GM19035 (cell line): ENCODE data around the gene NEURL1B.

ENCODE experiments used
- ATAC-seq: cut with Tn5 transposase; IDR thresholded peaks from one replicate; pipeline ENCODE4 v1.9.1; 2021; ENCODE audit not compliant: unreplicated experiment

The NEURL1B gene

DNA sequence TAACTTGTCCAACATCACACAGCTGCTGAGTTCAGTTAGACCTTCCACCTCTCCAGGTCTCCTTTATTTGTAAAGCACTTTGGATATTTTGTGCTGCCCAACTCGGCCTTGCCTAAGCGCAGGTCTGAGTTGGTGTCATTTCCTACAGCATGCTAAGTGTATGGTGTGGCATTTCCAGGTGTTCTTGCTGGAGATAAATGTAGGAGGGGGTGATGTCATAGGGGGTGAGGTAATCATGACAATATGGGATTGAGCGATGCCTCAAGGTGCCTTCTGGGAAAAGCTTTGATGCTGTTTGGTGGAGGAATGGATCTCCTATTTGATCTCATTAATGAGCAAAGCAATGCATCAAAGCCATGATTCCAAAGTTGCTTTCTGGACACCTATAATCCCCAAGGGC, 32.3 kb upstream of the NEURL1B start:
- ATAC-seq, result no peak

DNA sequence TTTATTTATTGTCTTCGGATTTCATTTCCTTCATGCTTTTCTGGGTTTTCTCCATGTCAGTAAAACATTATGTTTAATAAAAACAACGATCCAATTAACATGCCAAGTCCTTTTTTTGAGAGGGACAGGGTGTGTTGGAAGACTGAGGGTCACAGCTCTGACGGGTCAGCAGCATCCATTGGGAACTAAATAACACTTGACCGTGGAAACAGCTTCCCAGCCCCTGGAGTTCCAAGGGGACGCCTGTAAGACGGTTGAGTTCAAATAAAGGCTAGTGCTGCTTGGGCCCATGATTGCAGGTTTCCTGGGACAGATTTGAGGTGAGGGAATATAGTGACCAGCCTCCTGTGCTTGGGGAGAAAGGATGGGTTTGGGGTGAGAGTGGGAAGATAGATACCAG, 30.4 kb upstream of the NEURL1B start:
- ATAC-seq, result no peak

GRCh38 chr5:172611913-172612312, 29.1 kb upstream of the NEURL1B start:
- ATAC-seq, result no peak

GRCh38 chr5:172612771-172613170, 28.3 kb upstream of the NEURL1B start:
- no peak for ATAC-seq

DNA sequence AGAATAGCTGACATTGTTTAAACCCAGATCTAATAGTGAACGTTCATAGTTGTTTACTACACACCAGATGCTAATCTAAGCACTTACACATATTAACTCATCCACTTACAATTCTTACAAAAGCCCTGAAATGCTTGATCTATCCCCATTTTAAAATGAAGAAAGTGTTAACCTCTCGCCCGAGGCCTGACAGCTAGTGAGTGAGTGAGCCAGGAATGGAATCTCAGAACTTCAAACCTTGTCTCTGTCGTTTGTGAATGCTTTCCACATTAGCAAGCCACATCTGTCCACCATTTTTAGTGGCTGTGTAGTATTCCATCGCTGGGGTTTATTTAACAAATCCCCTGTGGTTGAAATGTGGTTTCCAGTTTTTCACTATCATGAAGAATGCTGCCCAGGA, 24.9 kb upstream of the NEURL1B start:
- no peak for ATAC-seq

- ATAC-seq, result no peak
These were observed 24.3 kb upstream of the NEURL1B start for GRCh38 chr5:172616730-172617129.

DNA sequence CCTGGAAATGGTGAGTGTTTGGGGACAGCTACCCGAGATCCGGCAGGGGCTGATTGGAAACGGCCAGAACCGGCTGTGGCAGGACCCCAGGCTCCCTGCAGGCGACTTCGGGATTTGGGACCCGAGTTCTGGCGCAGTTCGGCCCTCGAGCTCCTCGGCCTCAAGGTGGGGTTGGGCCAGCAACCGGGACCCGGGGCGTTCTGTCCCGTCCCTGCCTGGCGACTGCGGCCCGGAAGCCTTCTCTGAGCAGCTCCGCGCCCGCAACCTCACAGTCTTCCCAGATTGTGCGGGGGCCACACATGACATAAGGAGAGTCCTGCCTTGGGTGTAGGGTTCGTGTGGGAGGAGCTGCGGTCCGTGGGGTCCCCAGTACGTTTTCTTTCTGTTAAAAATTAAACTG, 23.2 kb upstream of the NEURL1B start:
- ATAC-seq, result no peak

GRCh38 chr5:172618574-172619365, 22.3 kb upstream of the NEURL1B start:
- no peak for ATAC-seq

DNA sequence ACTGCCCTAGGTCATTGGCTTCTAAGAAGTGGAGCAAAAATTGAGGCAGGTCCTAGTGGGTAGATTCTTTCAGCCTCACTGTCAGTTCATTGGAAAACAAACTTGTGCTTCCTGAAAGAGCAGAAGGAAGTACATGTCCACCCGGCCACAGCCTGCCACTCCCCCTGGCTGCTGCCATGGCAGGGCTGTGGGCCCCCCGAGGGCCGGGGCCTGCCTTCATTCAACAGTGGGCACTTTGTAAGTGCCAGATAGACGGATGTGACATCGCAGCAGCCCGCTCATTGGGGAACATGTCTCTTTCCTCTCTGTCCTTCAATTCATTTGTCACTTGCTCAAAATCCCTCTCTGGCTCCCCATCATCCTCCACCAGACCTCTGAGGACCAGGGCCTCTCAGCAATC, 20.6 kb upstream of the NEURL1B start:
- ATAC-seq, result no peak

GRCh38 chr5:172622091-172623046, 18.7 kb upstream of the NEURL1B start:
- ATAC-seq, result no peak

GRCh38 chr5:172623313-172623980, 17.6 kb upstream of the NEURL1B start:
- ATAC-seq, result no peak

DNA sequence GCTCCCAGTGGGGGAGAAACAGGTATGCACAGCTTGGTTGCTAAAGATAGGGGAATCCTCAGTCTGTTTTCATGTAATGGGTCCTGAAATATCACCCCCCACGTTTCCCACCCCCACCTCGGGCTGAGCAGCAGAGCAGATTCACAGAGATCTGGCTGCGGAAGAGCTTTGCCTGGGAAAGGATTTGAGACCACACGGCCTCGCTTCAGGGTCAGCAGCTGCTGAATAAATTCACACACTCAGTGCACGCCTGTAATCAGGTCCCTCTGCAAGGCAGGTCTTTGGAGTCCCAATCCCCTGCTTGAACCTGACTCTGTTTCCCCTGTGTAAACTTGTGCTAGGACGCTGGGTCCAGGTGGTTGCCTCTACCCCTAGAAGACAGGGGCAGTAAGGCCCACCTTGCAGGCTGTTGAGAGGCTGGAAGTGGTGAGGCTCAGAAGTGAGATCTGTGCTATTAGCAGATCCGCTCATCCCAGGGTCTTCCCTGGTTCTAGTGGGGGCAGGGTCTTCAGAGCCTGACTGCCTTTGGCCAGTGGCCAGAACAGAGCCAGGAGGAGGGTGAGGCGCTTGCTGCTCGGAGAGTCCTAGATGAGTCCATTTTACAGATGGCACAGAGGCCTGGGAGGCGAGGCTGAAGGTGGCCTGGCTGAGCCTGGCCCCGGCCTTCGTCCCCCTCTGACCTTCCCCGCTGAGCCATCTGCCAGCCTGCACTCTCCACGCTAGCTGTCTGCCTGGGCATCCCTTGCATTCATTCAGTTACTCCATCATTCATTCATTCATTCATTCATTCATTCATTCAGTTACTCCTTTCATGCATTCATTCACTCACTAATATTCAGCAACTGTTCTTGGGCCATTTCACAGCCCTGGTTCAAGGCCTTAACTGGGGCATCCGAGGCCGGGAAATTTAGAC, 16.7 kb upstream of the NEURL1B start:
- ATAC-seq, result no peak

GRCh38 chr5:172624996-172625964, 15.8 kb upstream of the NEURL1B start:
- no peak for ATAC-seq

DNA sequence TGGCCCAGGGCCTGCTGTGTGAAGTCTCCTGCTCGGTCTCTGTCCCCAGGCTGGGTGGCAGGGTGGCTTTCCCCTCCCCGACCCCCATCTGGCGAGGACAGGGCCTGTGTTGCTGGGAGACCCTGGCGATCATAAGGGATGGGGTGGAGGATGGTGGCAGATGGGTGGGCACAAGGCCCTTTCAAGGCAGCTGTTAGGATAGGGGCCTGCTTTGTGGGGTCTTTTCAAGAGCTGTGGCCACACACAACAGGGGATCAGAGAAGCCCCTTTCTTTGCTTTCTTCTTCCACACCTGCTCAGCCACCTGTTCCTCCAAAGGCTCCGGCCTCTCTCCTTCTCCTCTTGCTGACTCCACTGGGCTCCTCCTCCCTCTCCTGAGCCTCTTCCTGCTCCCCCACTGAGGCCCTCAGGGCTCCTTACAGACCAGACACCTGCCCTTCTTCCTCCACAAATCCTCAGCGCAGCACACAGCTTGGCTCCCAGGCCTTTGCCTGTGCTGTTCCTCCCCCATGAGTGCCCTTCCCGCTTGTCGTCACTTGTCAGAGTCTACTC, 15.0 kb upstream of the NEURL1B start:
- ATAC-seq, result no peak

GRCh38 chr5:172630082-172630481, 11.0 kb upstream of the NEURL1B start:
- ATAC-seq, result no peak

DNA sequence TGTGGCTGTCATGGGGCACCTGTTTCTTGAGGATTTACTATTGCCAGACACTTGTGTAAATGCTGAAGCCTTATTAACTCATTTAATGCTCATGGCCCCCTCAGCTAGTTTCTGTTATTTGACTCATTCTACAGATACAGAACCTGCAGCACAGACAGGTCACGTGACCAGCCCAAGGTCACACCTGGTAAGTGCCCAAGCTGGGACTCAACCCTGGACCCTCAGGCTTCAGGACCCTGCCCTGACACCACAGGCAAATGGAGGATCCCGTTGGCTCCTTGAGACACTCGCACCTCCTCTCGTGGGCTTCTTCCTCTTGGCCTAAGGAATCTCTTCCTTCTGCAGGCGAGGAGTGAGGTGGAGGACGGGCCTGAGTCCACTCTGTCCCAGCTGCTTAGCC, 10.6 kb upstream of the NEURL1B start:
- no peak for ATAC-seq

- ATAC-seq, result no peak
These were observed 10.1 kb upstream of the NEURL1B start for GRCh38 chr5:172630986-172631385.

GRCh38 chr5:172632346-172633092, 8.5 kb upstream of the NEURL1B start:
- no peak for ATAC-seq
